WTC11 (cell line): ENCODE measurements around the gene PICALM. TPM values are rescaled to one million over a fixed set of nuclear protein-coding genes. Genes with fewer than 3 reads are reported as not detected.

Experiments
- ATAC-seq: fragments of 200-7000 bp; cut with Tn5 transposase; 2 replicates; pipeline ENCODE4 v1.10.0; 2021; ENCODE audit warnings: mild to moderate bottlenecking, moderate library complexity
- CTCF ChIA-PET: fragments of 300-600 bp; sonication (Branson Sonifier 250); formaldehyde crosslinking; loops from one replicate; lab custom pipeline; 2021; ENCODE audit warnings: antibody characterized with exemption; lab: Charles Lee
- POLR2A ChIA-PET: fragments of 350-600 bp; sonication (Branson Sonifier 250); formaldehyde crosslinking; loops from one replicate; lab custom pipeline; 2021; ENCODE audit warnings: antibody characterized with exemption; lab: Charles Lee
- DNase-seq: peaks from one replicate; pipeline ENCODE4 v3.0.0; 2021; ENCODE audit warnings: low spot score
- H3K27ac Mint-ChIP-seq: 2 replicates; pipeline ENCODE4 v1.8.0; 2021; ENCODE audit warnings: mixed read lengths
- H3K27me3 Mint-ChIP-seq: 2 replicates; pipeline ENCODE4 v1.8.0; 2021; ENCODE audit warnings: low read depth, mild to moderate bottlenecking, moderate library complexity, mixed read lengths
- H3K36me3 Mint-ChIP-seq: 2 replicates; pipeline ENCODE4 v1.8.0; 2021; ENCODE audit warnings: mixed read lengths
- H3K4me1 Mint-ChIP-seq: 2 replicates; pipeline ENCODE4 v1.8.0; 2022; ENCODE audit warnings: mixed read lengths
- H3K4me3 Mint-ChIP-seq: 2 replicates; pipeline ENCODE4 v1.8.0; 2021; ENCODE audit warnings: mild to moderate bottlenecking, moderate library complexity, mixed read lengths
- H3K9me3 Mint-ChIP-seq: 2 replicates; pipeline ENCODE4 v1.8.0; 2021; ENCODE audit warnings: mixed read lengths
- ARID4B ChIP-seq: sonication (generic); formaldehyde crosslinking; IDR thresholded peaks from 2 replicates; pipeline ENCODE4 v1.8.0; 2023; ENCODE audit warnings: missing genetic modification reagents, mild to moderate bottlenecking, borderline replicate concordance
- E2F1 ChIP-seq: sonication (generic); formaldehyde crosslinking; IDR thresholded peaks from 2 replicates; pipeline ENCODE4 v1.8.0; 2022; ENCODE audit warnings: mild to moderate bottlenecking, missing genetic modification reagents
- ETV6 ChIP-seq: sonication (generic); formaldehyde crosslinking; IDR thresholded peaks from 2 replicates; pipeline ENCODE4 v1.8.1; 2022; ENCODE audit warnings: mild to moderate bottlenecking, missing genetic modification reagents
- FOXP1 ChIP-seq: sonication (generic); formaldehyde crosslinking; IDR thresholded peaks from 2 replicates; pipeline ENCODE4 v1.8.0; 2022; ENCODE audit warnings: missing genetic modification reagents, mild to moderate bottlenecking, moderate library complexity, borderline replicate concordance
- HMGA2 ChIP-seq: fragments of 250-450 bp; sonication (Bioruptor Pico); IDR thresholded peaks from 2 replicates; pipeline ENCODE4 v1.4.0; 2021; ENCODE audit warnings: mild to moderate bottlenecking, moderate library complexity
- IRF2 ChIP-seq: sonication (generic); formaldehyde crosslinking; IDR thresholded peaks from 2 replicates; pipeline ENCODE4 v1.8.0; 2022; ENCODE audit warnings: low read depth, missing genetic modification reagents, borderline replicate concordance
- JAZF1 ChIP-seq: fragments of 250-450 bp; sonication (Bioruptor Pico); IDR thresholded peaks from 2 replicates; pipeline ENCODE4 v1.9.0; 2021; ENCODE audit warnings: moderate library complexity, mild to moderate bottlenecking, inconsistent platforms
- NFYB ChIP-seq: sonication (generic); formaldehyde crosslinking; conservative IDR thresholded peaks from 2 replicates; pipeline ENCODE4 v1.8.0; 2022; ENCODE audit warnings: low read depth, missing genetic modification reagents
- NR2C2 ChIP-seq: sonication (generic); formaldehyde crosslinking; IDR thresholded peaks from 2 replicates; pipeline ENCODE4 v1.8.0; 2022; ENCODE audit warnings: mild to moderate bottlenecking, missing genetic modification reagents
- SOX15 ChIP-seq: fragments of 250-450 bp; sonication (Bioruptor Pico); IDR thresholded peaks from 2 replicates; pipeline ENCODE4 v1.9.0; 2021; ENCODE audit warnings: mild to moderate bottlenecking
- TCF7 ChIP-seq: sonication (generic); formaldehyde crosslinking; IDR thresholded peaks from 2 replicates; pipeline ENCODE4 v1.8.0; 2022; ENCODE audit warnings: mild to moderate bottlenecking, low read depth, missing genetic modification reagents, moderate library complexity
- TEAD1 ChIP-seq: sonication (generic); formaldehyde crosslinking; IDR thresholded peaks from 2 replicates; pipeline ENCODE4 v1.8.0; 2022; ENCODE audit warnings: mild to moderate bottlenecking, missing genetic modification reagents
- ZNF317 ChIP-seq: sonication (generic); formaldehyde crosslinking; IDR thresholded peaks from 2 replicates; pipeline ENCODE4 v1.8.1; 2023; ENCODE audit warnings: low read depth, mild to moderate bottlenecking, moderate library complexity, missing genetic modification reagents, borderline replicate concordance
- ZNF396 ChIP-seq: fragments of 250-450 bp; sonication (Bioruptor Pico); IDR thresholded peaks from 2 replicates; pipeline ENCODE4 v1.8.0; 2021; ENCODE audit warnings: mild to moderate bottlenecking, moderate library complexity, borderline replicate concordance
- total RNA-seq: library from RNA; stranded (reverse); gene quantifications from 3 replicates; pipeline ENCODE4 v1.2.3, GENCODE V29; 2021
- TF ChIP-seq, protein P1 (sequence below): fragments of 250-450 bp; sonication (Bioruptor Pico); IDR thresholded peaks from 2 replicates; pipeline ENCODE4 v1.9.0; 2021; ENCODE audit warnings: mild to moderate bottlenecking
- TF ChIP-seq, protein P2 (sequence below): fragments of 250-450 bp; sonication (Bioruptor Pico); conservative IDR thresholded peaks from 2 replicates; pipeline ENCODE4 v1.9.0; 2021; ENCODE audit warnings: mild to moderate bottlenecking

The PICALM gene
- total RNA-seq, 1 experiment from 2014 or later, result 69.9 TPM

DNA sequence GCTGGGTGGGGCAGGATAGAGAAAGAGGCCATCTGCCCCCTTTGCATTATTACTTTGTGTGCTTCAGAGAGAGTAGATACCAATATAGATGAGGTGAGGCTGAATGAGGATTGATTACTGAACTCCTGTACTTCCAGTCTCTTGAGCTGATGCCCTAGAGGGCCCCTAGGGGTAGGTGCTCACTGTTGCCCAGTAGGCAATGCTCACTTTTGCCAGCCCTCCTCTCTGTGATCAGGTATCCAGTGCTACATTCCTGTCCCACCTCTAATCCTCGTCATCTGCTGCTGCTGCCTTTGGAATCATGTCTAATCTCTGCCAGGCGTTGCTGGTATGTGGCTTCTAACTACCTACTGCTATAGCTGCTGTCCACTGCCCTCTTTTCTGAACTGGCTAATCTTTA is 156.5 kb downstream of the PICALM start:
- TF ChIP-seq ZNF317 (CRISPR knock-in tag) (no peak), E2F1 (no peak), ZNF396 (CRISPR knock-in tag) (no peak), TEAD1 (CRISPR knock-in tag) (no peak), SOX15 (CRISPR knock-in tag) (no peak), NR2C2 (CRISPR knock-in tag) (no peak), IRF2 (CRISPR knock-in tag) (no peak), ARID4B (no peak), JAZF1 (no peak), HMGA2 (no peak), NFYB (CRISPR knock-in tag) (no peak), TCF7 (no peak), ETV6 (CRISPR knock-in tag) (no peak), FOXP1 (no peak)
- TF ChIP-seq, protein P1, sequence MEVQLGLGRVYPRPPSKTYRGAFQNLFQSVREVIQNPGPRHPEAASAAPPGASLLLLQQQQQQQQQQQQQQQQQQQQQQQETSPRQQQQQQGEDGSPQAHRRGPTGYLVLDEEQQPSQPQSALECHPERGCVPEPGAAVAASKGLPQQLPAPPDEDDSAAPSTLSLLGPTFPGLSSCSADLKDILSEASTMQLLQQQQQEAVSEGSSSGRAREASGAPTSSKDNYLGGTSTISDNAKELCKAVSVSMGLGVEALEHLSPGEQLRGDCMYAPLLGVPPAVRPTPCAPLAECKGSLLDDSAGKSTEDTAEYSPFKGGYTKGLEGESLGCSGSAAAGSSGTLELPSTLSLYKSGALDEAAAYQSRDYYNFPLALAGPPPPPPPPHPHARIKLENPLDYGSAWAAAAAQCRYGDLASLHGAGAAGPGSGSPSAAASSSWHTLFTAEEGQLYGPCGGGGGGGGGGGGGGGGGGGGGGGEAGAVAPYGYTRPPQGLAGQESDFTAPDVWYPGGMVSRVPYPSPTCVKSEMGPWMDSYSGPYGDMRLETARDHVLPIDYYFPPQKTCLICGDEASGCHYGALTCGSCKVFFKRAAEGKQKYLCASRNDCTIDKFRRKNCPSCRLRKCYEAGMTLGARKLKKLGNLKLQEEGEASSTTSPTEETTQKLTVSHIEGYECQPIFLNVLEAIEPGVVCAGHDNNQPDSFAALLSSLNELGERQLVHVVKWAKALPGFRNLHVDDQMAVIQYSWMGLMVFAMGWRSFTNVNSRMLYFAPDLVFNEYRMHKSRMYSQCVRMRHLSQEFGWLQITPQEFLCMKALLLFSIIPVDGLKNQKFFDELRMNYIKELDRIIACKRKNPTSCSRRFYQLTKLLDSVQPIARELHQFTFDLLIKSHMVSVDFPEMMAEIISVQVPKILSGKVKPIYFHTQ (CRISPR knock-in tag), result no peak
- TF ChIP-seq, protein P2, sequence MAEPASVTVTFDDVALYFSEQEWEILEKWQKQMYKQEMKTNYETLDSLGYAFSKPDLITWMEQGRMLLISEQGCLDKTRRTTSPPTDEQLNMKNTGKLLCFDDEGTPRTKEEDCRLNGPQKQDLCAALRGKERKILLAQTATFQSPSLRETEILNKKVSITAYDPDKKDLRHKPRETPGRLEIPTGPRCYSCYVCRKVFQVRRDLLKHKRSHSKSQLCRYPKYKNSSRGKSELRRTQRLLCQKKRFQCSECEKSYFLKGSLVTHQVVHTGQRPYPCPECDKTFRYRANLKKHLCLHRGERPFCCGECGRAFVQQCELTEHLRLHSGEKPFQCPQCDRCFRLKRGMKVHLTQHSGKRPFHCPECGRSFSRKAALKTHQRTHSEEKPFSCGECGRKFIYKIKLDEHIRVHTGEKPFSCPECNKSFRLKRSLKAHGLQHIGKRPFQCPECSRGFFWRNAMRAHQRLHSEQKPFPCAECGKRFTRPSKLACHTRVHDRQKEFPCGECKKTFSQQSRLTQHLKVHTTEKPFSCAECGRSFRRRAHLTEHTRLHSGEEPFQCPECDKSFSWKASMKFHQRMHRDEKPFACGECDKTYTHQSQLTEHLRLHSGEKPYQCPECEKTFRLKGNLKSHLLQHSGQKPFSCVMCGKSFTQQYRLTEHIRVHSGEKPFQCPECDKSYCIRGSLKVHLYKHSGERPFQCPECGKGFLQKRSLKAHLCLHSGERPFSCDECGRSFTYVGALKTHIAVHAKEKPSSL (CRISPR knock-in tag), result no peak
- no peak for DNase-seq
- Mint-ChIP-seq H3K36me3 (peaks cover 13% of the 10 kb centered on the region), H3K27ac (no peak overlapping the region), H3K4me1 (no peaks in the 10 kb centered on the region), H3K27me3 (no peaks in the 10 kb centered on the region), H3K9me3 (peaks cover 18% of the 10 kb centered on the region), H3K4me3 (no peak overlapping the region)
- peak; percentile 67 for ATAC-seq
- CTCF ChIA-PET, result no interaction called here
- POLR2A ChIA-PET, result no interaction called here

Other genes starting within 250 kb of the PICALM start
- not detected in 3 replicates for gene CCDC83, start 213.7 kb downstream of the PICALM start, total RNA-seq
- 24.7 to 27.7 TPM (median 27.3 TPM) in 3 replicates for gene EED, start 175.7 kb upstream of the PICALM start, total RNA-seq
- gene HIKESHI, start 233.2 kb upstream of the PICALM start, total RNA-seq, result 48.3 to 57.1 TPM (median 52.8 TPM) in 3 replicates